Ascending aorta (tissue), 2 donors: Measurements from ENCODE around the gene SCN3A. TPM values are rescaled to one million over a fixed set of nuclear protein-coding genes. Genes with fewer than 3 reads are reported as not detected.

ENCODE experiments used
- DNase-seq, 2 donors: peaks; one replicate each; pipeline ENCODE4 v3.0.0-alpha.2; 2019; ENCODE audit warnings: low spot score in 2 of 2
- H3K27ac ChIP-seq, 2 donors: fragments of 200-600 bp; sonication (generic); one replicate each; pipeline ENCODE4 v1.5.1; 2016 to 2017; ENCODE audit warnings: mild to moderate bottlenecking in 1 of 2
- H3K27me3 ChIP-seq: fragments of 200-600 bp; sonication (generic); one replicate; pipeline ENCODE4 v1.5.1; 2017
- H3K36me3 ChIP-seq, 2 donors: fragments of 200-600 bp; sonication (generic); one replicate each; pipeline ENCODE4 v1.5.1; 2016
- H3K4me1 ChIP-seq, 2 donors: fragments of 200-600 bp; sonication (generic); one replicate each; pipeline ENCODE4 v1.5.1; 2016 to 2017; ENCODE audit warnings: mild to moderate bottlenecking in 1 of 2
- H3K4me3 ChIP-seq, 2 donors: fragments of 200-600 bp; sonication (generic); one replicate each; pipeline ENCODE4 v1.5.1; 2016 to 2017; ENCODE audit warnings: mild to moderate bottlenecking in 1 of 2
- H3K9me3 ChIP-seq, 2 donors: fragments of 200-600 bp; sonication (generic); one replicate each; pipeline ENCODE4 v1.5.1; 2016
- intact Hi-C: fragments of 100-400 bp; cut with DNase I; formaldehyde crosslinking; loops from one replicate; pipeline ENCODE4 v1.15.1; 2023
- total RNA-seq: library from RNA; depleted of rRNA; stranded (reverse); fragments of >200 nt; gene quantifications from one replicate; pipeline ENCODE4 v1.1.0, GENCODE V29; 2016
- TF ChIP-seq, protein P1 (sequence below), 3 experiments: fragments of 200-600 bp in 2 of 3; fragments of 450-650 bp in 1 of 3; sonication (generic) in 2 of 3; IDR thresholded peaks; one replicate each; pipeline ENCODE4 v1.5.1; 2016 to 2019; ENCODE audit warnings: antibody characterized with exemption in 3 of 3, mild to moderate bottlenecking in 1 of 3, moderate library complexity in 1 of 3

SCN3A gene
- total RNA-seq, 1 donor from 2014 or later: 1.4 TPM

DNA sequence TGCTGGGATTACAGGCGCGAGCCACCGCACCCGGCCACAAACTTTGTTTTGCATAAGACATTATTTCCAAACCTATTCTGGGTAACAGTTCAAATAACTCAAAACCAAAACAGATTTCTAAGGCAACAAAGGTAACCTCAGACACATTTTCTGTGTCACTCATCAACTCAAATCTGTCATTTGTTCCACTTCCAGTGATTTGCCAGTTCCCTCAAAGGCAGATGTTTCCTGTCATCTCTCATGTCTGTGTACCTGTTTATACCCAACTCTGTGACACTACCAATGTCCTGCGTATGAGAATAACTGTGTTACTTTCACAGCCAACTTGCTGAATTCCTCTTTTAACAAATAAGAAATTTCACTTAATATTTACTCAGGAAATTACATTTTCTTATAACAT is 54.4 kb downstream of the SCN3A start:
- no peak overlapping the region for H3K4me3 ChIP-seq
- TF ChIP-seq, protein P1, sequence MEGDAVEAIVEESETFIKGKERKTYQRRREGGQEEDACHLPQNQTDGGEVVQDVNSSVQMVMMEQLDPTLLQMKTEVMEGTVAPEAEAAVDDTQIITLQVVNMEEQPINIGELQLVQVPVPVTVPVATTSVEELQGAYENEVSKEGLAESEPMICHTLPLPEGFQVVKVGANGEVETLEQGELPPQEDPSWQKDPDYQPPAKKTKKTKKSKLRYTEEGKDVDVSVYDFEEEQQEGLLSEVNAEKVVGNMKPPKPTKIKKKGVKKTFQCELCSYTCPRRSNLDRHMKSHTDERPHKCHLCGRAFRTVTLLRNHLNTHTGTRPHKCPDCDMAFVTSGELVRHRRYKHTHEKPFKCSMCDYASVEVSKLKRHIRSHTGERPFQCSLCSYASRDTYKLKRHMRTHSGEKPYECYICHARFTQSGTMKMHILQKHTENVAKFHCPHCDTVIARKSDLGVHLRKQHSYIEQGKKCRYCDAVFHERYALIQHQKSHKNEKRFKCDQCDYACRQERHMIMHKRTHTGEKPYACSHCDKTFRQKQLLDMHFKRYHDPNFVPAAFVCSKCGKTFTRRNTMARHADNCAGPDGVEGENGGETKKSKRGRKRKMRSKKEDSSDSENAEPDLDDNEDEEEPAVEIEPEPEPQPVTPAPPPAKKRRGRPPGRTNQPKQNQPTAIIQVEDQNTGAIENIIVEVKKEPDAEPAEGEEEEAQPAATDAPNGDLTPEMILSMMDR (IDR thresholded peaks at IDR 0.05): no peak
- no peaks in the 10 kb centered on the region for H3K9me3 ChIP-seq
- DNase-seq: no peak
- H3K4me1 ChIP-seq: no peaks in the 10 kb centered on the region
- H3K27ac ChIP-seq: no peak overlapping the region
- H3K27me3 ChIP-seq: no peaks in the 10 kb centered on the region
- H3K36me3 ChIP-seq: no peaks in the 10 kb centered on the region
- intact Hi-C loops: no loop called here

DNA sequence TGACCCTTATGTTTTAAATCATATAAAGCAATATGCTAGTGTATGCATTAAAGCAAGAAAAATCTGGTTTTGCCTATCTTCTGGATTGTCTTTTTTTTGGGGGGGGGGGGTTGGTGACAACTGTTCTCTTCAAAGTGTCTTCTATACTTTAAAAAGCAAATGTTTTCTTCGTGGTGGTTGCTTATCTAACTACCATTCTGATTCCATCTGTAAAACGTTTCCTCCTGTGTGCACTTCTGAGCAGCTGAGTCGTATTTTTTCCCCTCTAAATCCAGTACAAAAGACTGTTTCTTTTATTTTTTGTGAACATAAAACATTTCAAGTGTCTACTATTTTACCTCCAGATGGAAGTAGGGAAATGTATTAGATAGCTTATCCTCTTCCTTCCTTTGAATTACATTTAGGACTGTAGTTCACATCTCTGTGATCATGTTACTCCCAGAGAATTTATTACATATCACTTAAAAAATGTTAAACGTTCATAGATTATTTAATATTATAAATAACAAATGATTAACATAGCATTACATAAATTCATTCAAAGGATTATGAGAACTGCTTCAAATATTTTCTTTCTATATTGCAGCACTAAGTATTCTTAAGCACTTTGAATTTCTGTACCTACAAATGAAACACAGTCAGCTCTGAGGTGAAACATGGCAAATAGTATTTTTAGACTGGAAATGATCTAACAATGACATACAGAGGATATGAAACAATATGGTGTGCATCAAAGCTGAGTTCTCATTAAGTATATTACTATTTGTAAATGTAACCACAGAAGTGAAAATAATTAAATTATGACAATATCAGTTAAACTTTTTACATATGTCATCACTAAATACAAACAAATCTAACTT is 56.4 kb downstream of the SCN3A start:
- intact Hi-C loops: no loop called here
- TF ChIP-seq, protein P1 (IDR thresholded peaks at IDR 0.05): no peak
- Histone ChIP-seq H3K4me1 (no peaks in the 10 kb centered on the region), H3K27ac (no peak overlapping the region), H3K36me3 (no peaks in the 10 kb centered on the region), H3K4me3 (no peak overlapping the region), H3K27me3 (no peaks in the 10 kb centered on the region), H3K9me3 (no peaks in the 10 kb centered on the region)
- no peak for DNase-seq

GRCh38 chr2:165144315-165144714 is 59.5 kb downstream of the SCN3A start:
- Histone ChIP-seq H3K9me3 (no peaks in the 10 kb centered on the region), H3K4me1 (no peaks in the 10 kb centered on the region), H3K36me3 (no peaks in the 10 kb centered on the region), H3K27ac (no peak overlapping the region), H3K27me3 (no peaks in the 10 kb centered on the region), H3K4me3 (no peak overlapping the region)
- DNase-seq: no peak
- intact Hi-C loops: no loop called here
- TF ChIP-seq, protein P1 (IDR thresholded peaks at IDR 0.05): no peak

DNA sequence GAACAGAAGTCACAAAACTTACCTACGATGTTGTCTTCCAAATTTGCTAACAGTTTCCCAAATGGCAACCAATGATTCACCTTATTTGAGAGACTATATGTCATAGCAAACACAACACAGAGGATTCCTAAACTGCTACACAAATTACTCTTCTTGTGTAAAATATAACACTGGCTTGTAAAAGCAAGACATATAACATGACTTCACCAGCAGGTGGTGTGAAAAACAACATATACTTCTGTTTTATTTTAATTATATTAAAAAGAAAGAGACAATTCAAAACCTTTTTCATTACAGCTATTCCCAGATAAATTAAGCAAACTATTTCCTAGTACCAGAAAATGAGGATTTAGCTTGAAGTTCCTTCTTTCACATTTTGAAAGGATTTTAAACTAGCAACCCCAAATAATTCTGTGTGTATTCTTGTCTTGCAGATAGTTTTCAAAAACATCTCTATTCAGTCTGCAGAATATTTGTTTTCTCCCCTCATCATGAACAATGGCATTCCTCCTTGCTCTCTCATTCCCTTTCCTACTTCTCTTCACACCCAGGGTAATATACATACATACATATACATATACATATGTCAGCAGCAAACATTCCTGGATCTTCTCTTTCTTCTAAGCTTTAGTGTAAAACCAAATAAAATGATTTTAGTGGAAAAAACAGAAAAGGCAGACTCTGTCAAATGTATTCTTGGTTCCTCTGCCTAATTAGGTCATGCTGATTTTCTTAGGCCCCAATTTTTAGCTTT is 62.1 kb downstream of the SCN3A start:
- DNase-seq: no peak
- TF ChIP-seq, protein P1 (IDR thresholded peaks at IDR 0.05): no peak
- intact Hi-C loops: no loop called here
- Histone ChIP-seq H3K9me3 (no peaks in the 10 kb centered on the region), H3K4me1 (no peaks in the 10 kb centered on the region), H3K4me3 (no peak overlapping the region), H3K27me3 (no peaks in the 10 kb centered on the region), H3K36me3 (no peaks in the 10 kb centered on the region), H3K27ac (no peak overlapping the region)

GRCh38 chr2:165126244-165126643 is 77.6 kb downstream of the SCN3A start:
- no peak overlapping the region for H3K27ac ChIP-seq
- no peaks in the 10 kb centered on the region for H3K4me1 ChIP-seq
- DNase-seq: no peak
- H3K36me3 ChIP-seq: no peaks in the 10 kb centered on the region
- no peak overlapping the region for H3K4me3 ChIP-seq
- TF ChIP-seq, protein P1 (IDR thresholded peaks at IDR 0.05): no peak
- H3K27me3 ChIP-seq: no peaks in the 10 kb centered on the region
- intact Hi-C loops: no loop called here
- no peaks in the 10 kb centered on the region for H3K9me3 ChIP-seq
